Transverse colon (tissue), 4 donors: Measurements from ENCODE around the gene MESP1. TPM values are rescaled to one million over a fixed set of nuclear protein-coding genes. Genes with fewer than 3 reads are reported as not detected.
A peak's percentile ranks its signal among the peaks of the same experiment; 100 is the strongest.
"Not testable (repeated sequence)": the region's sequence is repeated elsewhere in the genome, so short reads cannot be mapped to it uniquely, and the experiment has no call there.

ENCODE experiments used
- DNase-seq: peaks from one replicate; pipeline ENCODE4 v3.0.0-alpha.2; 2019
- H3K27ac ChIP-seq, 4 donors: fragments of 200-600 bp; sonication (generic); 2 replicates each; pipeline ENCODE4 v1.5.1; 2016 to 2018; ENCODE audit warnings: inconsistent platforms in 4 of 4
- H3K27me3 ChIP-seq: fragments of 200-600 bp; sonication (generic); 2 replicates; pipeline ENCODE4 v1.5.1; 2017; ENCODE audit warnings: inconsistent platforms
- H3K36me3 ChIP-seq, 4 donors: fragments of 200-600 bp; sonication (generic); 2 replicates each; pipeline ENCODE4 v1.5.1; 2017 to 2019; ENCODE audit warnings: inconsistent platforms in 4 of 4
- H3K4me1 ChIP-seq, 4 donors: fragments of 200-600 bp; sonication (generic); 2 replicates each; pipeline ENCODE4 v1.5.1; 2017 to 2020; ENCODE audit warnings: inconsistent platforms in 4 of 4
- H3K4me3 ChIP-seq, 4 donors: fragments of 200-600 bp; sonication (generic); 1 replicate in 1 of 4; 2 replicates in 3 of 4; pipeline versions ENCODE4 v1.5.1 to v1.6.1; 2017 to 2019; ENCODE audit warnings: inconsistent platforms in 4 of 4
- H3K9me3 ChIP-seq, 2 donors: fragments of 200-600 bp; sonication (generic); 2 replicates each; pipeline ENCODE4 v1.5.1; 2017 to 2019; ENCODE audit warnings: inconsistent platforms in 2 of 2
- CTCF ChIP-seq, 5 experiments: fragments of 200-600 bp in 3 of 5; fragments of 450-650 bp in 2 of 5; sonication (generic) in 3 of 5; IDR thresholded peaks; 1 replicate in 2 of 5; 2 replicates in 3 of 5; pipeline ENCODE4 v1.5.1; 2016 to 2017; ENCODE audit warnings: antibody characterized with exemption in 5 of 5, inconsistent platforms in 3 of 5, mild to moderate bottlenecking in 2 of 5, moderate library complexity in 1 of 5
- EP300 ChIP-seq: sonication (generic); formaldehyde crosslinking; IDR thresholded peaks from one replicate; pipeline ENCODE4 v1.6.1; 2017; ENCODE audit warnings: antibody characterized with exemption, low read depth
- POLR2A ChIP-seq: fragments of 450-650 bp; IDR thresholded peaks from one replicate; pipeline ENCODE4 v1.6.1; 2016; ENCODE audit warnings: antibody characterized with exemption, mild to moderate bottlenecking, moderate library complexity
- POLR2AphosphoS5 ChIP-seq, 3 donors: sonication (generic); formaldehyde crosslinking; IDR thresholded peaks; one replicate each; pipeline ENCODE4 v1.6.1; 2016; ENCODE audit warnings: antibody characterized with exemption in 3 of 3
- WGBS, 2 donors: methylation state at CpG; one replicate each; pipeline ENCODE4 v1.1.5; 2018; ENCODE audit warnings: low coverage in 1 of 2; 5-methylcytosine and 5-hydroxymethylcytosine counted together
- in situ Hi-C, 4 donors: fragments of 200-750 bp; cut with MboI; loops; one replicate each; pipeline versions ENCODE4 v1.15.0 to v1.15.1; 2017; ENCODE audit warnings: low sequenced_read_pairs in 3 of 4, low pct_ligation_motif_present in 1 of 4, low pct_unique_long_range_greater_than_20kb in 1 of 4
- intact Hi-C: fragments of 100-400 bp; cut with DNase I; formaldehyde crosslinking; loops from one replicate; pipeline ENCODE4 v1.15.1; 2023; ENCODE audit warnings: low total_unique reads
- total RNA-seq, 4 donors: library from RNA; depleted of rRNA; stranded (reverse); fragments of >200 nt; gene quantifications; one replicate each; pipeline ENCODE4 v1.1.0, GENCODE V29; 2016

MESP1 gene
- total RNA-seq, 4 donors from 2014 or later = 8.6 to 13.5 (median 12.5) TPM

DNA sequence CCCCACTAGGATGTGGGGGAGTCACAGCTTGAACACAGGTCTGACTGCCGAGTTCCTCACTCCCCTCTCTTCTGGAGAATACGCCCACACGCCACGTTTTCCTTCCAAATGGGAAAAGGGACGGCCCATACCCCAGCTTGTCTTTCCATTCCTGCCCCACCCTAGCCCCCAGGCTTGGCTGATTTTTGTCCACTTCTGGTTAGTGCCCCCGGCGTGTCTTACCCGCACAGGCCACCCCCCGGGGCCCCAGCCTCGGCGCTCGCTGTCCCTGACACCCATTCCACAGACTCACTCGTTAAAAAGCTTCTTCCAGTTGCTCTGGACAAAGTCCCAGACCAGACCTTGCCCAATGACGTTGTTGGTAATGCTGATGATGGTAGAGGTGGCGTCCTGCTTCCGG, 39.6 kb upstream of the MESP1 start:
- Histone ChIP-seq H3K27ac (no peak overlapping the region), H3K36me3 (peaks cover 0 to 3% (median 0%) of the 10 kb centered on the region in 4 donors), H3K4me1 (peaks cover 0 to 20% (median 7%) of the 10 kb centered on the region in 4 donors), H3K9me3 (peaks cover 0 to 3% of the 10 kb centered on the region in 2 donors), H3K27me3 (no peaks in the 10 kb centered on the region), H3K4me3 (no peak overlapping the region)
- in situ Hi-C loops (no loop called here), intact Hi-C loops (no loop called here)
- no peak for TF ChIP-seq POLR2A
- TF ChIP-seq EP300 = no peak
- no peak for TF ChIP-seq POLR2AphosphoS5 (IDR thresholded peaks at IDR 0.05)
- no peak for TF ChIP-seq CTCF (IDR thresholded peaks at IDR 0.05)
- WGBS, 2 donors = 92% methylated on average over 16 of the region's 16 CpGs; no CpG with 5 or more reads in 1 of the 2 donors
- no peak for DNase-seq

DNA sequence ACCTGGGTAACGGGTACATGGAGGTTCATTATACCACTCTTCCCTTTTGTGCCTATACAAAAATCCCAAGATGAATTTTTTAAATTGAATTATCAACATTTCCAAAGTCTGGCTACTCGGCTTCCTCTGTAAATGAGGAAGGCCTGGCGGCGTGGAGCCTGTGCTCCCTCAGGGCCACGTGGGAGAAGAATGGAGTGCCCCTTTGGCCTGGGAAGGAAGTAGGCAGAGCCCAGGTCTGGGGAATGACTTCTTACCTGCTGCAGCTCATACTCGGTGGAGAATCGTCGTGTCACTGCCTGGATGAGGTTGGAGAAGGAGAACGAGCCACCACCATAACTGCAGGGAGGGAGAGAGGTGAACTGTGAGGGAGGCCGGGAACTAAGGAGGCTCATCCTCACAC, 39.2 kb upstream of the MESP1 start:
- H3K9me3 ChIP-seq = peaks cover 0 to 3% of the 10 kb centered on the region in 2 donors
- 87 to 94% methylated on average over 5 to 10 of the region's 10 CpGs for WGBS, 2 donors
- no peaks in the 10 kb centered on the region for H3K27me3 ChIP-seq
- in situ Hi-C loops (no loop called here), intact Hi-C loops (no loop called here)
- H3K36me3 ChIP-seq = peaks cover 0 to 3% (median 0%) of the 10 kb centered on the region in 4 donors
- TF ChIP-seq EP300 (no peak), CTCF (IDR thresholded peaks at IDR 0.05) (no peak), POLR2AphosphoS5 (IDR thresholded peaks at IDR 0.05) (no peak), POLR2A (no peak)
- no peak overlapping the region for H3K4me3 ChIP-seq
- no peak overlapping the region for H3K27ac ChIP-seq
- peaks cover 2 to 23% (median 8%) of the 10 kb centered on the region in 4 donors for H3K4me1 ChIP-seq
- no peak for DNase-seq

DNA sequence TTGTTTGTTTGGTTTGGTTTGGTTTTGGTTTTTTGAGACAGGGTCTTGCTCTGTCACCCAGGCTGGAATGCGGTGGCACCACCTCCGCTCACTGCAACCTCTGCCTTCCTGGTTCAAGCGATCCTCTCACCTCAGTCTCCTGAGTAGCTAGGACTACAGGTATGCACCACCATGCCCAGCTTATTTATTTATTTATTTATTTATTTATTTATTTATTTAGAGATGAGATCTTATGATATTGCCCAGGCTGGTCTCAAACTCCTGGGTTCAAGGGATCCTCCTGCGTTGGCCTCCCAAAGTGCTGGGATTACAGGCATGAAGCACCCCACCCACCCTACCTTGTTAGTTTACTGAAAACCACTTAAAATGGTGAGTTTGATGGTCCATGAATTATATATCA, 37.5 kb upstream of the MESP1 start:
- in situ Hi-C loops, H3K27me3 ChIP-seq, intact Hi-C loops, H3K27ac ChIP-seq, H3K4me3 ChIP-seq, H3K9me3 ChIP-seq, H3K36me3 ChIP-seq, DNase-seq: not testable (repeated sequence)
- whole genome bisulfite sequencing, 2 donors = 94 to 98% methylated on average over 3 to 4 of the region's 4 CpGs
- peaks cover 12 to 31% (median 21%) of the 10 kb centered on the region in 4 donors for H3K4me1 ChIP-seq

GRCh38 chr15:89787944-89788343, 36.9 kb upstream of the MESP1 start:
- no peak for DNase-seq
- H3K27me3 ChIP-seq = no peaks in the 10 kb centered on the region
- H3K36me3 ChIP-seq = peaks cover 0 to 3% (median 0%) of the 10 kb centered on the region in 4 donors
- intact Hi-C loops (no loop called here), in situ Hi-C loops (no loop called here)
- no peak overlapping the region for H3K27ac ChIP-seq
- peaks cover 19 to 37% (median 27%) of the 10 kb centered on the region in 4 donors for H3K4me1 ChIP-seq
- H3K4me3 ChIP-seq = no peak overlapping the region
- TF ChIP-seq EP300 (no peak), CTCF (IDR thresholded peaks at IDR 0.05) (no peak), POLR2AphosphoS5 (IDR thresholded peaks at IDR 0.05) (no peak), POLR2A (no peak)
- 97 to 100% methylated on average over 3 of the region's 3 CpGs for WGBS, 2 donors
- peaks cover 0 to 3% of the 10 kb centered on the region in 2 donors for H3K9me3 ChIP-seq

GRCh38 chr15:89785774-89786140, 34.7 kb upstream of the MESP1 start:
- H3K27me3 ChIP-seq = no peaks in the 10 kb centered on the region
- intact Hi-C loops = no loop called here
- peaks cover 25 to 59% (median 38%) of the 10 kb centered on the region in 4 donors for H3K4me1 ChIP-seq
- in situ Hi-C loops = no loop called here
- no peak for DNase-seq
- H3K4me3 ChIP-seq = no peak overlapping the region
- peak overlapping the region; percentile 87 to 90 (median 89) for H3K27ac ChIP-seq
- H3K36me3 ChIP-seq = no peaks in the 10 kb centered on the region
- peaks cover 0 to 3% of the 10 kb centered on the region in 2 donors for H3K9me3 ChIP-seq
- TF ChIP-seq POLR2AphosphoS5 (IDR thresholded peaks at IDR 0.05) (no peak), EP300 (no peak), CTCF (IDR thresholded peaks at IDR 0.05) (no peak), POLR2A (no peak)
